ENCODE data around the gene RIPK1.
"Not testable (repeated sequence)": the region's sequence is repeated elsewhere in the genome, so short reads cannot be mapped to it uniquely, and the experiment has no call there.

- not testable (repeated sequence) for TF ChIP-seq TAF1 (IDR thresholded peaks at IDR 0.05; ENCODE audit: borderline replicate concordance, low read depth, low read length); CTCF (IDR thresholded peaks at IDR 0.05); EZH2phosphoT487 (IDR thresholded peaks at IDR 0.05; ENCODE audit: borderline replicate concordance, low read depth); FOSL2 (IDR thresholded peaks at IDR 0.05; ENCODE audit: borderline replicate concordance, low read depth); IRF3 (IDR thresholded peaks at IDR 0.05; ENCODE audit: low read depth, low read length); POLR2AphosphoS5 (IDR thresholded peaks at IDR 0.05; ENCODE audit: low read depth, low read length); RAD21 (IDR thresholded peaks at IDR 0.05; ENCODE audit: low read length); EP300 (IDR thresholded peaks at IDR 0.05; ENCODE audit: borderline replicate concordance in 1 of 2, low read depth in 1 of 2, low read length in 1 of 2)
These were observed 10.7 kb downstream of the RIPK1 start for GRCh38 chr6:3078952-3079351.

Data from SK-N-SH (cell line).